Sigmoid colon (tissue), 7 donors: Measurements from ENCODE around the gene ALDH18A1. TPM values are rescaled to one million over a fixed set of nuclear protein-coding genes. Genes with fewer than 3 reads are reported as not detected.
A peak's percentile ranks its signal among the peaks of the same experiment; 100 is the strongest.

Source experiments
- DNase-seq: peaks from one replicate; pipeline ENCODE4 v3.0.0-alpha.2; 2019
- H3K27ac ChIP-seq, 4 donors: fragments of 200-600 bp; sonication (generic); one replicate each; pipeline ENCODE4 v1.5.1; 2016 to 2019; ENCODE audit warnings: mild to moderate bottlenecking in 1 of 4
- H3K27me3 ChIP-seq, 3 donors: fragments of 200-600 bp; sonication (generic); one replicate each; pipeline ENCODE4 v1.5.1; 2019; ENCODE audit warnings: mild to moderate bottlenecking in 1 of 3
- H3K36me3 ChIP-seq, 4 donors: fragments of 200-600 bp; sonication (generic); one replicate each; pipeline ENCODE4 v1.5.1; 2016 to 2019
- H3K4me1 ChIP-seq, 4 donors: fragments of 200-600 bp; sonication (generic); one replicate each; pipeline ENCODE4 v1.5.1; 2017 to 2019
- H3K4me3 ChIP-seq, 4 donors: fragments of 200-600 bp; sonication (generic); one replicate each; pipeline ENCODE4 v1.5.1; 2017 to 2019; ENCODE audit warnings: mild to moderate bottlenecking in 2 of 4, moderate library complexity in 1 of 4
- H3K9me3 ChIP-seq, 4 donors: fragments of 200-600 bp in 3 of 4; sonication (generic) in 3 of 4; one replicate each; pipeline versions ENCODE4 v1.5.1 to v1.6.1; 2013 to 2019
- CTCF ChIP-seq, 4 experiments: fragments of 450-650 bp in 3 of 4; fragments of 200-600 bp in 1 of 4; IDR thresholded peaks; one replicate each; pipeline ENCODE4 v1.5.1; 2016 to 2019; ENCODE audit warnings: antibody characterized with exemption in 4 of 4, mild to moderate bottlenecking in 3 of 4, moderate library complexity in 2 of 4
- EP300 ChIP-seq, 4 donors: sonication (generic); formaldehyde crosslinking; IDR thresholded peaks; one replicate each; pipeline ENCODE4 v1.6.1; 2017; ENCODE audit warnings: antibody characterized with exemption in 4 of 4
- POLR2A ChIP-seq, 2 donors: fragments of 450-650 bp; IDR thresholded peaks; one replicate each; pipeline ENCODE4 v1.6.1; 2016; ENCODE audit warnings: antibody characterized with exemption in 2 of 2, mild to moderate bottlenecking in 2 of 2, moderate library complexity in 2 of 2
- POLR2AphosphoS5 ChIP-seq, 4 donors: sonication (generic); formaldehyde crosslinking; IDR thresholded peaks; one replicate each; pipeline ENCODE4 v1.6.1; 2017; ENCODE audit warnings: antibody characterized with exemption in 4 of 4
- WGBS, 2 donors: extraction: QIAGEN DNeasy Blood & Tissue Kit; methylation state at CpG; one replicate each; pipeline ENCODE4 v1.1.7; 2013; 5-methylcytosine and 5-hydroxymethylcytosine counted together
- intact Hi-C: fragments of 100-400 bp; cut with DNase I; formaldehyde crosslinking; loops from one replicate; pipeline ENCODE4 v1.15.1; 2023
- polyA plus RNA-seq, 3 donors: library from polyadenylated mRNA; stranded (reverse); fragments of 200-250 nt; gene quantifications; one replicate each; pipeline ENCODE4 v1.2.3, GENCODE V29; 2013
- total RNA-seq, 4 donors: library from RNA; depleted of rRNA; stranded (reverse); fragments of >200 nt; gene quantifications; one replicate each; pipeline ENCODE4 v1.1.0, GENCODE V29; 2016
- donor health status: healthy with polysubstance abuse.
- donor health status: Bipolar disorder and iron deficiency.
- donor health status: healthy.

Gene ALDH18A1
- total and polyA plus RNA-seq, 7 donors: 17.1 to 42.1 (median 24.6) TPM

GRCh38 chr10:95573964-95574604, 82.4 kb downstream of the ALDH18A1 start:
- no peak for DNase-seq
- intact Hi-C loops: no loop called here
- TF ChIP-seq EP300 (IDR thresholded peaks at IDR 0.05) (no peak), POLR2AphosphoS5 (IDR thresholded peaks at IDR 0.05) (no peak), CTCF (IDR thresholded peaks at IDR 0.05) (no peak), POLR2A (IDR thresholded peaks at IDR 0.05) (no peak)
- Histone ChIP-seq H3K4me3 (no peak overlapping the region), H3K9me3 (no peaks in the 10 kb centered on the region), H3K4me1 (peaks cover 0 to 4% (median 0%) of the 10 kb centered on the region in 4 donors), H3K27me3 (no peaks in the 10 kb centered on the region), H3K36me3 (no peaks in the 10 kb centered on the region), H3K27ac (no peak overlapping the region)
- WGBS, 2 donors: 82 to 92% methylated on average over 6 of the region's 6 CpGs

- H3K4me1 ChIP-seq: peaks cover 0 to 6% (median under 1%) of the 10 kb centered on the region in 4 donors
- H3K27ac ChIP-seq: no peak overlapping the region
- WGBS, 2 donors: 87 to 89% methylated on average over 3 of the region's 3 CpGs
Measured at GRCh38 chr10:95573527-95573926, 83.0 kb downstream of the ALDH18A1 start.

GRCh38 chr10:95572131-95572820, 84.2 kb downstream of the ALDH18A1 start:
- Histone ChIP-seq H3K4me1 (peaks cover 0 to 16% (median 10%) of the 10 kb centered on the region in 4 donors), H3K9me3 (no peaks in the 10 kb centered on the region), H3K27me3 (no peaks in the 10 kb centered on the region), H3K4me3 (peak overlapping the region in 1 of 4 donors; percentile 5), H3K36me3 (no peaks in the 10 kb centered on the region), H3K27ac (no peak overlapping the region)
- TF ChIP-seq POLR2A (IDR thresholded peaks at IDR 0.05) (no peak), EP300 (IDR thresholded peaks at IDR 0.05) (no peak), CTCF (IDR thresholded peaks at IDR 0.05) (no peak), POLR2AphosphoS5 (IDR thresholded peaks at IDR 0.05) (no peak)
- intact Hi-C loops: no loop called here
- 74 to 81% methylated on average over 7 of the region's 7 CpGs for WGBS, 2 donors
- no peak for DNase-seq

More at GRCh38 chr10:95573527-95573926, 83.0 kb downstream of the ALDH18A1 start:
- intact Hi-C loops: no loop called here
- H3K4me3 ChIP-seq: no peak overlapping the region
- TF ChIP-seq POLR2AphosphoS5 (IDR thresholded peaks at IDR 0.05) (no peak), POLR2A (IDR thresholded peaks at IDR 0.05) (no peak), EP300 (IDR thresholded peaks at IDR 0.05) (no peak), CTCF (IDR thresholded peaks at IDR 0.05) (no peak)
- H3K36me3 ChIP-seq: no peaks in the 10 kb centered on the region
- H3K27me3 ChIP-seq: no peaks in the 10 kb centered on the region
- DNase-seq: no peak
- no peaks in the 10 kb centered on the region for H3K9me3 ChIP-seq

- WGBS, 2 donors: 96% methylated on average over 4 of the region's 4 CpGs
- Histone ChIP-seq H3K4me1 (peaks cover 0 to 24% (median 14%) of the 10 kb centered on the region in 4 donors), H3K27ac (no peak overlapping the region), H3K9me3 (no peaks in the 10 kb centered on the region), H3K4me3 (no peak overlapping the region), H3K27me3 (no peaks in the 10 kb centered on the region), H3K36me3 (no peaks in the 10 kb centered on the region)
- TF ChIP-seq CTCF (IDR thresholded peaks at IDR 0.05) (no peak), EP300 (IDR thresholded peaks at IDR 0.05) (no peak), POLR2A (IDR thresholded peaks at IDR 0.05) (no peak), POLR2AphosphoS5 (IDR thresholded peaks at IDR 0.05) (no peak)
- DNase-seq: no peak
- intact Hi-C loops: no loop called here
Measured at GRCh38 chr10:95571390-95571789, 85.1 kb downstream of the ALDH18A1 start.
